ENCODE measurements around the gene NR2F1.

NR2F1 gene

DNA sequence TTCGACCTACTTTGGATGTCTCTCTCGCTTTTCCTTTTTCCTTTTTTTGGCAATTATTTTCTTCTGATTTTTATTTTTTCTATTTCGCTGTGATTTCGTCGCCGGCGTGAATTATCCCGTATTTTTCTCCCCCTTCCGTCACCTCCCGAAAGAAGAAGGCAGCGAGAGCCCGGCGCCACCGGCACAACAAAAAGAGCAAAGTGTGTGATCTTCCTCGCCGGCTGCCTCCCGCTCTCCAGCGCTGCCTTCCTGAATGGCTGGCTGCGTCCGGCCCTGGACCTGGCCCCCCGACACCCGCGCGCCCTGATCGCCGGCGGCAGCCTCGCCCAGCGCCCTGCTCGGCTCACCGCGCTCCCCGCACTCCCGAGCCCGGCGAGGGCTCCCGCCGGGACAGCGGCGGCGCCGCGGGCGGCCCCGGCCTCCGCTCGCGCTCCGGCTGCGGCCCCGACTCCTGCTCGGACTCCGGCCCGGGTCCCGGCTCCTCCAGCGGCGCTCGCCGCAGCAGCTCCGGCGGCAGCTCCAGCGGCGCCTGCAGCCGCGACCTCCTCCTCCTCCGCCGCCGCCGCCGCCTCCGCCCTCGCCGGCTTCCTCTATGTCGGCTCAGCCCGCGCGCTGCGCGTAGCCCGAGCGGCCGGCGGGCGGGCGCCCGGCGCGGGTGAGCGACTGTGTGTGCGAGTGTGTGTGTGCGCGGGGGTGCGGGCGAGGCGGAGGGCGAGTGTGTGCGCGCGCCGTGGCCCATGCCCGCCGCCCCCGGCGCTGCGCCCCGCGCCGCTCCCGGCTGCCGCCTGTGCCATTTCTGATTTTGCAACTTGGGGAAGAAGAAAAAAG is 960 bp downstream of the NR2F1 start:
- DNase-seq (ENCODE audit: low spot score in 2 of 2) (no peak), ATAC-seq (ENCODE audit: low read depth) (peak; percentile 35)
- peaks cover 1% of the 10 kb centered on the region for H3K36me3 Mint-ChIP-seq
- peaks cover 13% of the 10 kb centered on the region for H3K4me1 Mint-ChIP-seq
- H3K9me3 Mint-ChIP-seq = peaks cover 2% of the 10 kb centered on the region
- H3K27ac Mint-ChIP-seq = no peak overlapping the region
- H3K4me3 Mint-ChIP-seq = peak overlapping the region; percentile 66
- H3K27me3 Mint-ChIP-seq = peaks cover 24% of the 10 kb centered on the region

DNA sequence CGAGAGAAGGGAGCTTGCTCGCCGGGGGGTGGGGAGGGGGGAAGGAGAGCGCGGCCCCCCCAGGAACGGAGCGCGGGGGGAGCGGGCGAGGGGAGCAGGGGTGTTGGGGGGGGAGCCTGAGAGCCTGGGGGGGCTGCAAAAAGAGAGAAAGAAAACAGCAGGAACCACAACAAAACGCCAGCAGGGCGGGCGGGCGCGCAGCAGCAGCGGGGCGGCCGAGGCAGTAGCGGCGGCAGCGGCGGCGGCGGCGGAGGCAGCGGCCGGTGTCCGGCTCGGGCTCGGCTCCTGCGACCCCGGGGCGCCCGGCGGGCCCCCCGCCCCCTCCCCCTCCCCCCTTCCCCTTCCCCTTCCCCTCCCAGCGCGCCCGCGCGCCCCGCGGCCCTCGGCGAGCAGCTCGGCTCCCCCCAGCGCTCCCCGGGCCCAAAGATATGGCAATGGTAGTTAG is 1.6 kb downstream of the NR2F1 start:
- peaks cover 24% of the 10 kb centered on the region for H3K27me3 Mint-ChIP-seq
- H3K9me3 Mint-ChIP-seq = peaks cover 2% of the 10 kb centered on the region
- H3K4me3 Mint-ChIP-seq = peak overlapping the region; percentile 54
- no peak overlapping the region for H3K27ac Mint-ChIP-seq
- ATAC-seq (ENCODE audit: low read depth) (no peak), DNase-seq (ENCODE audit: low spot score in 2 of 2) (no peak)
- peaks cover 13% of the 10 kb centered on the region for H3K4me1 Mint-ChIP-seq
- H3K36me3 Mint-ChIP-seq = peaks cover 1% of the 10 kb centered on the region

DNA sequence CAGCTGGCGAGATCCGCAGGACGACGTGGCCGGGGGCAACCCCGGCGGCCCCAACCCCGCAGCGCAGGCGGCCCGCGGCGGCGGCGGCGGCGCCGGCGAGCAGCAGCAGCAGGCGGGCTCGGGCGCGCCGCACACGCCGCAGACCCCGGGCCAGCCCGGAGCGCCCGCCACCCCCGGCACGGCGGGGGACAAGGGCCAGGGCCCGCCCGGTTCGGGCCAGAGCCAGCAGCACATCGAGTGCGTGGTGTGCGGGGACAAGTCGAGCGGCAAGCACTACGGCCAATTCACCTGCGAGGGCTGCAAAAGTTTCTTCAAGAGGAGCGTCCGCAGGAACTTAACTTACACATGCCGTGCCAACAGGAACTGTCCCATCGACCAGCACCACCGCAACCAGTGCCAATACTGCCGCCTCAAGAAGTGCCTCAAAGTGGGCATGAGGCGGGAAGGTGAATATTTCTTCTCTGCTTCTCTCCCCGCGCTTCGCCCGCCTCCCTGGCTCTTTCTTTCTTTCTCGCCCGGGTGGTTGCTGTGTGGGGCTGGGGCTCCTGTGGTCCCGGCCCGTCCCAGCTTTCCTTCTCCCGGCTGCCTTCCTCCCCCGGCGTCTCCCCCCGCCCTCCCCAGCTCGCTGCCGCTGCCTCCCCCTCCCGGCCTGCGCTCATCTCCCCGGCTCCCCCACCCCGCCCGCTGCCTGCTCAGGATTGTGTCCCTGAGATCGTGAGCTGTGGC is 2.2 kb downstream of the NR2F1 start:
- H3K27me3 Mint-ChIP-seq = peaks cover 23% of the 10 kb centered on the region
- peaks cover 13% of the 10 kb centered on the region for H3K4me1 Mint-ChIP-seq
- peak overlapping the region; percentile 74 for H3K4me3 Mint-ChIP-seq
- ATAC-seq (ENCODE audit: low read depth) (no peak), DNase-seq (ENCODE audit: low spot score in 2 of 2) (no peak)
- H3K36me3 Mint-ChIP-seq = peaks cover 1% of the 10 kb centered on the region
- peaks cover 2% of the 10 kb centered on the region for H3K9me3 Mint-ChIP-seq
- peak overlapping the region; percentile 41 for H3K27ac Mint-ChIP-seq

DNA sequence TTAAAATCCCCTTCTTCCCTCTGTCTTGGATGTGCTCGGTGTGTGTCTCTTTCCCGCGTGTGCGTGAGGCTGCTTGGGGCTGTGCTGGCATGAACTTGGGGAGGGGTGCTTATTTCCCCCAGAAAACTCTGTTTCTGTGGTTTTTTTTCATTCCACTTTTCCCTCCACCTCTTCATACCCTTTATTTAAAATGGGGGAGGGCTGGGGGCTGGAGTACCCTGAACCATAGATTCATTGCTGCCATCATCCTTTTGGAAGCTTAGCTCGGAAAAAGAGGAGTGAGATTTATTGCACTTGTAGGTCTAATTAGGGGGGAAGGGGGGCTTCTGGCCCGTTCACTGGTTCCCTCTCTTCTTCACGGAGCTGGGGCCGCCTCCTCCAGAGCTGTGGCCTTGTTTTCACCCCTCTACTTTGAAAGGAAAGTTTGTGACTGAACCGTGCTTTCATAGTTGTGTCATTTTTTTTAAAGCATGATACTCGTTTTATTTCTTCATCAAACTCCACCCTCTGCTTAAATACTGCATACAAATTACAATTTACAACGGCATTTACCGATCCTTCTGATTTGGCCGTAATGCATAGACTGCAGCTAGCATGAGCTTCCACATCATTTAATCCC is 2.9 kb downstream of the NR2F1 start:
- ATAC-seq (ENCODE audit: low read depth) (no peak), DNase-seq (ENCODE audit: low spot score in 2 of 2) (no peak)
- peak overlapping the region; percentile 74 for H3K4me3 Mint-ChIP-seq
- peaks cover 2% of the 10 kb centered on the region for H3K9me3 Mint-ChIP-seq
- peaks cover 1% of the 10 kb centered on the region for H3K36me3 Mint-ChIP-seq
- H3K4me1 Mint-ChIP-seq = peaks cover 8% of the 10 kb centered on the region
- H3K27me3 Mint-ChIP-seq = peaks cover 16% of the 10 kb centered on the region
- H3K27ac Mint-ChIP-seq = peak overlapping the region; percentile 41

DNA sequence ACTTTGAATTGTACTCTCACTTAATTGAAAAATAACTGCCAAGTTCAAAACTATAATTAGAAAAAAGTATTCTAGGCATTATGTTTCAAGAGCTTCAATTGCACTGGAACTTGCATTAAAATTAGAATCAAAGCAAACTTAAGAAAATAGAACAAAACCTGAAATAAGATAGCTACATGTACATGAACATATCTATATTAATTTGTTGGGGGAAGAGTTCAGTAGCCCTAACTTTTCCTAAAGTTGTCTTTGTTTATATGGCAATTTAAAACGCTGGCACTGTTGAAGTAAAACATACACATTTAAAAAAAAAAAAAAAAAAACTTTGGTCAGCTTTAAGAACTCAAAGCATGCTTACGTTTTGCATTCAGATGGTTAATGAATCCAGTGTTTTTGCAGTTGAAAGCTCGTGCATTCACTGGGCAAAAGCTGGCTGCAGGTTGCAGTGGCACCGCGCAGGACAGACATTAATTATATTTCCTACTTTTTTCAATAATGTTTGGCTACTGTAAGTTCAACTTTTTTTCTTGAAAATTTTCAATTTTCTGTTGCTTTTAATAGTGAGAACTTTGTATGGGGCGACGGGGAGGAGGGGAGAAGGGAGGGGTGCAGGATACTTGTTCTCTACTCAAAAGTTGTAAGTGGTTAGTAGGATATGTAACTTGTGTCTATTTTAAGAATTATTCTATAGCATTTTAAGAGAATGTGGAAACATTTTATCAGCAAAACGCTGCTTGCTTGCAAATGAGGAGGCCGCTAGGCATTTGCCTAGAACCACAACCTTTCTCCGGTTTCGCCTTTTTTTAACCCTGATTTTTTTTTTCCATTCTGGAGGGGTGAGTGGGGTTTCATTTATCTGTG is 3.9 kb downstream of the NR2F1 start:
- DNase-seq (ENCODE audit: low spot score in 2 of 2) (no peak), ATAC-seq (ENCODE audit: low read depth) (no peak)
- Mint-ChIP-seq H3K27ac (peak overlapping the region; percentile 66), H3K9me3 (peaks cover 2% of the 10 kb centered on the region), H3K36me3 (peaks cover 1% of the 10 kb centered on the region), H3K27me3 (peaks cover 15% of the 10 kb centered on the region), H3K4me1 (peaks cover 6% of the 10 kb centered on the region), H3K4me3 (no peak overlapping the region)

DNA sequence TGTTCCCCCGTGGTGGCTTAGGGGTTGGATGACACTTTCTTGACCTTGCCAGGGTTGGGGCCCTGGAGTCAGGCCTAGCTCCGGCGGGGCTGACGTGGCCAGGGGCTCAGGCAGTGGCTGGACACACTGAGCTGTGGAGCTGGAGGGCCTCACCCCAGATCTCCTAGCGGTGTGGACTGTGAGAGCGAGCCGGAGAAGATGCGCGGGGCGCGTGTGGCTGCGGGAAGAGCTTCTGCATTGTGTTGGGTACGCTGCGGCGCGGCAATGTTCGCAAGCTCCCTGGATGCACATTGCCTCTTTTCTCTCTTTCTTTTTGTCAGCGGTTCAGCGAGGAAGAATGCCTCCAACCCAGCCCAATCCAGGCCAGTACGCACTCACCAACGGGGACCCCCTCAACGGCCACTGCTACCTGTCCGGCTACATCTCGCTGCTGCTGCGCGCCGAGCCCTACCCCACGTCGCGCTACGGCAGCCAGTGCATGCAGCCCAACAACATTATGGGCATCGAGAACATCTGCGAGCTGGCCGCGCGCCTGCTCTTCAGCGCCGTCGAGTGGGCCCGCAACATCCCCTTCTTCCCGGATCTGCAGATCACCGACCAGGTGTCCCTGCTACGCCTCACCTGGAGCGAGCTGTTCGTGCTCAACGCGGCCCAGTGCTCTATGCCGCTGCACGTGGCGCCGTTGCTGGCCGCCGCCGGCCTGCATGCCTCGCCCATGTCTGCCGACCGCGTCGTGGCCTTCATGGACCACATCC is 4.8 kb downstream of the NR2F1 start:
- DNase-seq (ENCODE audit: low spot score in 2 of 2) = no peak
- Mint-ChIP-seq H3K36me3 (peaks cover 1% of the 10 kb centered on the region), H3K4me1 (peaks cover 6% of the 10 kb centered on the region), H3K27ac (peak overlapping the region; percentile 66), H3K27me3 (peaks cover 17% of the 10 kb centered on the region), H3K4me3 (no peak overlapping the region), H3K9me3 (peaks cover 2% of the 10 kb centered on the region)
- ATAC-seq (ENCODE audit: low read depth) = no peak

DNA sequence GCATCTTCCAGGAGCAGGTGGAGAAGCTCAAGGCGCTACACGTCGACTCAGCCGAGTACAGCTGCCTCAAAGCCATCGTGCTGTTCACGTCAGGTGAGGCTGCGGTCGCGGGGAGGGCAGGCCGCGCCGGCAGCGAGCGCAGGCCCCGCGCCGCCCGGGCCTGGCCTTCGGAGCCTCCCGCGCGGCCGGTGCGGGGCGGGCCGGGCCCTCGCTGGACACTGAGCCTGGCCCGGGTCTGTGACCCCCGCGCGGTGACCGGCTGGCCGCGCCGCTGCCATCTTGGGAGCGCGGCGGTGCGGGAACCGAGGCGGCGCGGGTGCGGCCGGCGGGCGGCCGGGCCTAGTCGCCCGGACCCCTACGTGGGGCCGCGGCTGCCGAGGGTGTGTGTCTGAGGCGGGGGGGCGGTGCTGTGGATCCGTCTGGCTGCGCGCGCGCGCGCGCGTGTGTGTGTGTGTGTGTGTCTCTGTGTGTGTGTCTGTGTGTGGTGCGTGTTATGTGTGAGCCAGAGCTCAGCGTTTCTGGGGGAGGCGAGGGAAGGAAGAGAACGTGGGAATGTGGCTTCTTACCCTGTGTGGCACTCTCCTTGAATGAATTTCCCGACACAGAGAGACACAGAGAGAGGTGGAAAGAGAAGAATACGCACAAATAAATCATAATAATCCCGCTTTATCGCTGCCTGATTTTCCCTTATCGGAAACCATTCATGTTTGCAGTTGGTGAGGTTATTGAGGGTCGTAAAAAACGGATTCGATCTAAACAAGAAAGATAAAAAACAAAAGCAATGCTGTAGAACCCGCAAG is 5.5 kb downstream of the NR2F1 start:
- Mint-ChIP-seq H3K9me3 (peaks cover 2% of the 10 kb centered on the region), H3K27me3 (peaks cover 22% of the 10 kb centered on the region), H3K36me3 (peaks cover 1% of the 10 kb centered on the region), H3K27ac (peak overlapping the region; percentile 58), H3K4me3 (no peak overlapping the region), H3K4me1 (peaks cover 6% of the 10 kb centered on the region)
- no peak for DNase-seq (ENCODE audit: low spot score in 2 of 2)
- ATAC-seq (ENCODE audit: low read depth) = no peak

DNA sequence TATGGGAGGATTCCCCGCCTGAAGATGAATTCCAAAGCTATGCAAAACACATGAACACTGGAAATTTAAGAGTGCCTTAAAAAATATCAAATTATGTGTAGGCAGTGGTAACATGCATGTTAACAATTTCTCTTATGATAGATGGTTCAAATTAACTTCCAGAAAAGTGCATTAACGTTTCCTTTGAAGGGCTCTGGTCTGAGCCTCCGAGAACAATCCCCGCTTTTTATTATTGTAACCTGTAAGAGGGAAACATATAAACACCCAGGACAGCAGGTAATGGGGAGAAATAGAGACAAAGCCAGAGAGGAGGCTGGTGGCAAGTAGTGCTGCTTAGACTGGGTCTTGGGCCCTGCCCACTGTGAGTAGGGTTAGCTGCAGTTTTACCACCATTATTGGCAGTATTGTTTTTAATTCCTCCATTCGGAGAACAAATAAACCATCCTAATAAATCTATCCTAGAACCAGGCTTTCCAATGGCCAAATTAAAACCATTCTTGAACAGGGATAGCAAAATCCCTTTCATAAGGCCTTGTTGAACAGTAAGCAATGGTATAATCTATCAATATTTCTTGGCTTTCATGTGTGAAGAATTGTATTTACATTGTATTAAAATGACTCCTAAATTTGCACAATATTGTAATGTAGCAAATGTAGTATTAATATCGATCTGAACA is 6.3 kb downstream of the NR2F1 start:
- Mint-ChIP-seq H3K27ac (peak overlapping the region; percentile 58), H3K4me3 (no peak overlapping the region), H3K36me3 (peaks cover 1% of the 10 kb centered on the region), H3K9me3 (peaks cover 2% of the 10 kb centered on the region), H3K27me3 (peaks cover 26% of the 10 kb centered on the region), H3K4me1 (peaks cover 6% of the 10 kb centered on the region)
- no peak for DNase-seq (ENCODE audit: low spot score in 2 of 2)
- no peak for ATAC-seq (ENCODE audit: low read depth)

DNA sequence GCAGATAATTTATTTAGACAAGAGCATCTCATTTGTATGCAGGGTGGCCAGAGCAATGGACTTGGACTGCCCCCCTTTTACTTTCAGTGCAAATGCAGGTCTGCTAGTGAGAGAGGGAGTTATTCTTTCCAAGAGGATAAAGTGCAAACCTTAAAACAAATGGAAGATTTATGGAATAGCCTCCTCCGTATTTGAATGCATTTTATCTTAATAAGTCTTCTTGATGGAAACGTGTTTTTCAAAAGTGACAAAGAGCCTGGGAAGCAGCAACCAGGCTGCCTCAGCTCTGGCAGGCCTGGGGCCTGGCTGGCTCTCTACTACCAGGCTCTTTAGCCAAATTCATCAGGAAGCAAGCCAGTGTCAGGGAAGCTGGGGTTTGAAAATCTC is 6.8 kb downstream of the NR2F1 start:
- Mint-ChIP-seq H3K4me1 (peaks cover 6% of the 10 kb centered on the region), H3K36me3 (peaks cover 1% of the 10 kb centered on the region), H3K27me3 (peaks cover 29% of the 10 kb centered on the region), H3K4me3 (no peak overlapping the region), H3K9me3 (peaks cover 2% of the 10 kb centered on the region), H3K27ac (no peak overlapping the region)
- ATAC-seq (ENCODE audit: low read depth) = no peak
- DNase-seq (ENCODE audit: low spot score in 2 of 2) = no peak

DNA sequence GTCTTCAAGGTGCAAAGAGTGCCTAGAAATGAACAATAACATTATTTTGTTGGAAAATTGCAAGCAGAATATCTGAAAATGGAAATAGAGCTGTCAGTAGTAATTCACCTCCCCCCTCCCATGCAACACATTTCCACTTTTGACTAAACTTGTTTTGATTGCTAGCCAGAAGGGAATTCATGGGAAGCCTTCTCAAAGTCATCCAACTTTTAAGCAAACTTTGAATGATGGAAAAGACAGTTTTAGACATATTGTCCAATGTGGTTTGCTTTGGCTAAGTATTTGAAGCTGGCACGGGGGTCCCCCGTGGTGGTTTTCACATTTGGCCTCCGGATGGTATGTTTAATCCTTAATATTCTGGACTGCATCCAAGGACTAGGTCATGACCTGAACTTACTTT is 7.5 kb downstream of the NR2F1 start:
- DNase-seq (ENCODE audit: low spot score in 2 of 2) (no peak), ATAC-seq (ENCODE audit: low read depth) (no peak)
- no peak overlapping the region for H3K27ac Mint-ChIP-seq
- H3K36me3 Mint-ChIP-seq = peaks cover 1% of the 10 kb centered on the region
- H3K4me1 Mint-ChIP-seq = peaks cover 6% of the 10 kb centered on the region
- peaks cover 2% of the 10 kb centered on the region for H3K9me3 Mint-ChIP-seq
- H3K27me3 Mint-ChIP-seq = peaks cover 29% of the 10 kb centered on the region
- H3K4me3 Mint-ChIP-seq = no peak overlapping the region

DNA sequence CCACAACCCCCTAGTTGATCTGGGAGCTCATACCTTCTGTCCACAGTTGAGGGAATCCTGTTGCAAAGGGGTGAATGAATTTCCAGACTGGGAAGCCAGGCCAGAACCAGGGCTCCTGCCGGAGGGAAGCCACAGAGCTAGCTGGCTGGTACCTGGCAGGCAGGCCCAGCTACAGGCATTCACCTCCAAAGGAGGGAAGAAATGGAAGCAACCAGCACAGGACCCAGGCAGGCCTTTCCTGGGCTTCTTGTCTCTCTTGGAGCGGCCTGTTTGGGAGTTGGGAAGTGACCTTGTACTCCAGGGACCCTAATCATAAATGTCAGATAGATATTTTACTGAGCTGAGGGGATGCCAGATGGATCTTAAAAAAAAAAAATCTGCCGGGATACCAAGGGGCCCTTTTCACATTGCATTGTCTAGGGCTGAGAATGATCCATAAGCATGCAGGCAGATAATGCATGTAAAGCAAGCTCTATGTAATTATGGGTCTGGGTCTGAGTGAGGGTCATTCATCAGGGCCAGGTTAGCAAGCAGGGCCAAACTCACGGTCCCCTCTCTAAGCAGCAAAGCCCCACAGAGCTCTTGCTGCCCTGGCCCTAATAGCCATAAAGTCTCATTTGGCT is 8.4 kb downstream of the NR2F1 start:
- H3K27me3 Mint-ChIP-seq = peaks cover 23% of the 10 kb centered on the region
- peaks cover 1% of the 10 kb centered on the region for H3K36me3 Mint-ChIP-seq
- no peak overlapping the region for H3K27ac Mint-ChIP-seq
- H3K9me3 Mint-ChIP-seq = peaks cover 2% of the 10 kb centered on the region
- peaks cover 4% of the 10 kb centered on the region for H3K4me1 Mint-ChIP-seq
- H3K4me3 Mint-ChIP-seq = no peak overlapping the region
- DNase-seq (ENCODE audit: low spot score in 2 of 2) = no peak
- no peak for ATAC-seq (ENCODE audit: low read depth)

DNA sequence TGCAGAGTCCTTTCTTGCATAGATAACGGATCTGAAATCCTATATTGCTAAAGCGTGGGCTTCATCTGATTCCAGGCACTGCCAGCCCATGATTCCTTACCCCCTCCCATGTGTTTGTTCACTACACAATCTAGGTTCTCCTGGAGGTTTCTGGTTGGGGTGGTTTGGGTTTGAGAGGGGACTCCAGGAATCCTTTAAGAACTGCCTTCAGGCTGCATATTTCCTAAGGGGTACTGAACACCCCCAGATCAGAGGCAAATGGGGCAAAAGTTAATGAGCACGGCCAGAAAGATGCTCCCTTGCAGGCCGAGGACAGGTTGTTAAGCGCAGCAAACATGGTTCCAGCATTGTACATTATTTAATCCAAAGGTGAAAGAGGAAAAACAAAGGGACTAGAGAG is 9.9 kb downstream of the NR2F1 start:
- Mint-ChIP-seq H3K27me3 (peaks cover 25% of the 10 kb centered on the region), H3K27ac (no peak overlapping the region), H3K9me3 (peaks cover 2% of the 10 kb centered on the region), H3K36me3 (peaks cover 1% of the 10 kb centered on the region), H3K4me1 (peaks cover 4% of the 10 kb centered on the region), H3K4me3 (no peak overlapping the region)
- DNase-seq (ENCODE audit: low spot score in 2 of 2) = no peak
- no peak for ATAC-seq (ENCODE audit: low read depth)

All from memory B cell (primary cell).